GM19023 (cell line): ENCODE data around the gene TOMM5.

Source experiments
- ATAC-seq: cut with Tn5 transposase; IDR thresholded peaks from one replicate; pipeline ENCODE4 v1.9.1; 2021; ENCODE audit warnings: mild to moderate bottlenecking, moderate library complexity; ENCODE audit not compliant: unreplicated experiment

Gene TOMM5

GRCh38 chr9:37592108-37592951 is at the start of gene TOMM5:
Gene TOMM5, minus strand, starts transcription at chr9:37592597. Its CDS starts 65 bp downstream, at chr9:37592532.
- peak; percentile 88 for ATAC-seq

GRCh38 chr9:37641331-37641730 is 48.9 kb upstream of the TOMM5 start:
- ATAC-seq: no peak

- ATAC-seq: no peak
These were observed 47.8 kb upstream of the TOMM5 start for GRCh38 chr9:37640246-37640645.

- no peak for ATAC-seq
These were observed 47.4 kb upstream of the TOMM5 start for GRCh38 chr9:37639841-37640240.

GRCh38 chr9:37639109-37639762 is 46.8 kb upstream of the TOMM5 start:
- no peak for ATAC-seq

GRCh38 chr9:37636511-37637448 is 44.4 kb upstream of the TOMM5 start:
- no peak for ATAC-seq

- ATAC-seq: no peak
These were observed 43.4 kb upstream of the TOMM5 start for GRCh38 chr9:37635808-37636207.

- no peak for ATAC-seq
These were observed 40.1 kb upstream of the TOMM5 start for GRCh38 chr9:37632479-37632878.

GRCh38 chr9:37626708-37627292 is 34.4 kb upstream of the TOMM5 start:
- ATAC-seq: no peak

- no peak for ATAC-seq
These were observed 33.4 kb upstream of the TOMM5 start for GRCh38 chr9:37625758-37626147.

GRCh38 chr9:37625036-37625757 is 32.8 kb upstream of the TOMM5 start:
- ATAC-seq: no peak

- ATAC-seq: no peak
These were observed 31.7 kb upstream of the TOMM5 start for GRCh38 chr9:37624073-37624472.

GRCh38 chr9:37623267-37623666 is 30.9 kb upstream of the TOMM5 start:
- no peak for ATAC-seq

- ATAC-seq: no peak
These were observed 30.1 kb upstream of the TOMM5 start for GRCh38 chr9:37622462-37622861.

GRCh38 chr9:37621273-37622121 is 29.1 kb upstream of the TOMM5 start:
- no peak for ATAC-seq

- ATAC-seq: no peak
These were observed 28.0 kb upstream of the TOMM5 start for GRCh38 chr9:37620396-37620795.

GRCh38 chr9:37619806-37620205 is 27.4 kb upstream of the TOMM5 start:
- ATAC-seq: no peak

GRCh38 chr9:37618817-37619216 is 26.4 kb upstream of the TOMM5 start:
- no peak for ATAC-seq

GRCh38 chr9:37617832-37618231 is 25.4 kb upstream of the TOMM5 start:
- ATAC-seq: no peak
